GM21717 (cell line): Measurements from ENCODE around the gene SPDYC.
"Not testable (repeated sequence)": the region's sequence is repeated elsewhere in the genome, so short reads cannot be mapped to it uniquely, and the experiment has no call there.

Source experiments
- ATAC-seq: cut with Tn5 transposase; IDR thresholded peaks from one replicate; pipeline ENCODE4 v1.9.1; 2021; ENCODE audit warnings: mild to moderate bottlenecking, moderate library complexity; ENCODE audit not compliant: unreplicated experiment

SPDYC gene

GRCh38 chr11:65166893-65167292, 3.1 kb upstream of the SPDYC start:
- ATAC-seq: no peak

- ATAC-seq: no peak
These were observed 2.4 kb upstream of the SPDYC start for GRCh38 chr11:65167656-65168055.

GRCh38 chr11:65169164-65169641, 830 bp upstream of the SPDYC start:
- ATAC-seq: no peak

GRCh38 chr11:65172600-65172999, 2.6 kb downstream of the SPDYC start:
- ATAC-seq: no peak

GRCh38 chr11:65174571-65175010, 4.6 kb downstream of the SPDYC start:
- not testable (repeated sequence) for ATAC-seq

GRCh38 chr11:65180877-65181568, 11.0 kb downstream of the SPDYC start:
- ATAC-seq: no peak

GRCh38 chr11:65181569-65182257, 11.7 kb downstream of the SPDYC start, which contains the start of gene CAPN1:
TSS of gene CAPN1 (plus strand) at chr11:65181928. CDS start at chr11:65182702, 774 bp downstream.
- no peak for ATAC-seq

- no peak for ATAC-seq
These were observed 12.5 kb downstream of the SPDYC start for GRCh38 chr11:65182258-65183170.

GRCh38 chr11:65183201-65183891, 13.3 kb downstream of the SPDYC start:
- ATAC-seq: no peak

- no peak for ATAC-seq
These were observed 14.1 kb downstream of the SPDYC start for GRCh38 chr11:65184146-65184545.

GRCh38 chr11:65185171-65185570, 15.1 kb downstream of the SPDYC start:
- no peak for ATAC-seq

- ATAC-seq: no peak
These were observed 15.9 kb downstream of the SPDYC start for GRCh38 chr11:65185869-65186341.

GRCh38 chr11:65186701-65187100, 16.7 kb downstream of the SPDYC start:
- no peak for ATAC-seq

- ATAC-seq: no peak
These were observed 17.2 kb downstream of the SPDYC start for GRCh38 chr11:65187146-65187675.

GRCh38 chr11:65187971-65188461, 18.0 kb downstream of the SPDYC start:
- ATAC-seq: no peak

- ATAC-seq: no peak
These were observed 18.5 kb downstream of the SPDYC start for GRCh38 chr11:65188486-65188885.

GRCh38 chr11:65189191-65189590, 19.2 kb downstream of the SPDYC start:
- no peak for ATAC-seq

- no peak for ATAC-seq
These were observed 24.5 kb downstream of the SPDYC start for GRCh38 chr11:65194564-65194963.

GRCh38 chr11:65204143-65204542, 34.1 kb downstream of the SPDYC start:
- no peak for ATAC-seq
